HG03520 (cell line): ENCODE data around the gene DOK7.
"Not testable (repeated sequence)": the region's sequence is repeated elsewhere in the genome, so short reads cannot be mapped to it uniquely, and the experiment has no call there.

Experiments
- ATAC-seq: cut with Tn5 transposase; IDR thresholded peaks from one replicate; pipeline ENCODE4 v1.9.1; 2021; ENCODE audit warnings: mild to moderate bottlenecking, moderate library complexity; ENCODE audit not compliant: unreplicated experiment

Gene DOK7

DNA sequence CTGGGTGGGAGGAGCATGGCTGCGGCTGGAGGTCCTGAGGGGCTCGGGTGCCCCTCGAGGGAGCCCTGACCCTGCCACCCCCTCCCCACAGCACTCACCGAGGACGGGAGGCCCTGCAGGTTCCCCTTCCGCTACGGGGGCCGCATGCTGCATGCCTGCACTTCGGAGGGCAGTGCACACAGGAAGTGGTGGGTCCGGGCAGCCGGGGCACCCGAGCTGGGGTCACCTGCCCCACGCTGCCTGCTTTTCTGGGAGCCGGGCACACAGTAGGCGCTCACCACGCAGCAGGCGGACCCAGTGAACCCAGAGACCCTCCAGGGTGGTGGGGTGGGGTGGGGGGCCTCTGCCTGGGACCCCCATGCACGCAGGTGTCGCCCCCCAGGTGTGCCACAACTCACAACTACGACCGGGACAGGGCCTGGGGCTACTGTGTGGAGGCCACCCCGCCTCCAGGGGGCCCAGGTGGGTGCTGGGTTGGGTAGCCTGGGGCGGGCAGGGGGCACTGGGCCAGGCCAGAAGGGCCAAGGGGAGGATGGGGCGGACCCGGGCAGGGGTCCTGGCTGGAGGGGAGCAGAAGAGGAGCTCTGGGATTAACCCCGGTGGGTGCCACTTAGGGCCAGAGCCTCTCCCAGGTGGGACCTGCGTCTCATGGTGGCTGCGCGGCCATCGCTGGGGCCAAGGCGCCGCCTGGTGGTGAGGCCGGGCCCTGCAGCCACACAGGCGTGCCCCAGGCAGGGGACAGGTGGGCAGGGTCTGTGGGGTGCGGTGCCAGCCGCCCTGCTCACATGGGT lies 20.0 kb upstream of the DOK7 start:
- peak; percentile 59 for ATAC-seq

DNA sequence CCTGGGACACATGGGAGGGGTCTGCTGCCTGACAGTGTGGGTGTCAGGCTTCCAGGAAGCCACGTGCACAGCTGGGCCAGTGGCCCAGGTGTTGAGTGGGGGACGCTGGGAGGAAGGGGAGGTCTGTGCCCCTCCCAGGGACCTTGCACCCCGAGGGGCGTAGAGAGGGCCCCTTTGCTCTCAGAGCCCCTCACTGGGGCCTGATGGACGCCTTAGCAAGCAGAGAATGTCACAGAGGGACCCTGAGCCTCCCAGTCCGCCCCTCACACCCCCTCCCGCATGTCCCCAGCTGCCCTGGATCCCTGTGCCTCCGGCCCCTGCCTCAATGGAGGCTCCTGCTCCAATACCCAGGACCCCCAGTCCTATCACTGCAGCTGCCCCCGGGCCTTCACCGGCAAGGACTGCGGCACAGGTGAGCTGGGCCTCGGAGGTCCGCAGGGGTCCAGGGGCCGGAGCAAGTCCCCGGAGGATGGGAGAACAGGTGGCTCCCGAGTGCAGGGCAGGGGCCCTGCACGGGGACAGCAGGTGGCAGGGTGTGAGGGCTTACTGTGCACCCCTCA lies 19.3 kb upstream of the DOK7 start:
- no peak for ATAC-seq

DNA sequence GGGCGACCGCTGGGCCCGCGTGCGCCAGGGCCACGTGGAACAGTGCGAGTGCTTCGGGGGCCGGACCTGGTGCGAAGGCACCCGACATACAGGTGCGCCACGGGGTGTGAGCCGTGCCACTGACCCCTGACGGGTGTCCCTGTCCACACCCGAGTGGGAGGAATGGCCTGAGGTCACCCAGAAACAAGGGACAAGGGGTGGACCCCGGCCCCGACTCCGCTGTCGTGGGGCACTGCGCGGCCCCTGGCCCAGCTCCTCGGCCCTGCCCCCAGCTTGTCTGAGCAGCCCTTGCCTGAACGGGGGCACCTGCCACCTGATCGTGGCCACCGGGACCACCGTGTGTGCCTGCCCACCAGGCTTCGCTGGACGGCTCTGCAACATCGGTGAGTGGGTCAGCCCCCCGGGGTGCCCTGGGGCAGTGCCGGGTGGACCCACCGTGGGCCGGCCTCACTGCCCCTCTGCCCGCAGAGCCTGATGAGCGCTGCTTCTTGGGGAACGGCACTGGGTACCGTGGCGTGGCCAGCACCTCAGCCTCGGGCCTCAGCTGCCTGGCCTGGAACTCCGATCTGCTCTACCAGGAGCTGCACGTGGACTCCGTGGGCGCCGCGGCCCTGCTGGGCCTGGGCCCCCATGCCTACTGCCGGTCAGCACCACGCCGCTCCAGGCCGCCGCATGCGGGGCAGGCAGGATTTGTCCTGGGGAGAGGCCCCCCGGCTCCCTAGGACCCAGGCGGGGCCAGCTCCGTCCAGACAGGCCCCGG lies 18.6 kb upstream of the DOK7 start:
- ATAC-seq, result no peak

DNA sequence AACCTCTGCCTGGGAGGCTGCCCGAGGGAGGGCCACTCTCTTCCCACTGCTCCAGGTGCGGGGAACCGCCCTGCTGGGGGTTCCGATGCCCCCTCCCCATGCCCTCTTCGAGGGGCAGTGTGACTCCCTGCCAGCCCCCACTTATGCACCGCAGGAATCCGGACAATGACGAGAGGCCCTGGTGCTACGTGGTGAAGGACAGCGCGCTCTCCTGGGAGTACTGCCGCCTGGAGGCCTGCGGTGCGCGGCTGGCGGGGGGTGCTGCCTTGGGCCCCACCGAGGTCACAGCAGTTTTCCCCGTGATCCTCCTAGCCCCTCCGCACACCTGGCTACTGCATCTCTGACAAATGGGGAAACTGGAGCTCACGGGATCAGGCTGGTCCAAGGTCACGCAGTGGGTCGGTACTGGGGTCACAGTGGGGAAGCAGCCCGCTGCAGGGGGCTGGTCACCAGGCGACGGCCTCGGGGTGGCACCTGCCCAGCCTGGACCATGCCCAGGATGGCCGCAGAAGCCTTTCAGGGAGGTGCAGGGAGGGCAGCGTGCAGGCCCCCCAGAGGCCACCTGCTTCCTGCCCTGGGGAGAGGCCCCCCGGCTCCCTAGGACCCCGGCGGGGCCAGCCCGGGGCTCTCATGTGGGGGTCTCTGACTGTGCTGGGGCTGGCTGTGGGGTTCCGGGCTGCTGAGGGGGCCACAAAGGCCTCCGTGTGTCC lies 17.8 kb upstream of the DOK7 start:
- no peak for ATAC-seq

DNA sequence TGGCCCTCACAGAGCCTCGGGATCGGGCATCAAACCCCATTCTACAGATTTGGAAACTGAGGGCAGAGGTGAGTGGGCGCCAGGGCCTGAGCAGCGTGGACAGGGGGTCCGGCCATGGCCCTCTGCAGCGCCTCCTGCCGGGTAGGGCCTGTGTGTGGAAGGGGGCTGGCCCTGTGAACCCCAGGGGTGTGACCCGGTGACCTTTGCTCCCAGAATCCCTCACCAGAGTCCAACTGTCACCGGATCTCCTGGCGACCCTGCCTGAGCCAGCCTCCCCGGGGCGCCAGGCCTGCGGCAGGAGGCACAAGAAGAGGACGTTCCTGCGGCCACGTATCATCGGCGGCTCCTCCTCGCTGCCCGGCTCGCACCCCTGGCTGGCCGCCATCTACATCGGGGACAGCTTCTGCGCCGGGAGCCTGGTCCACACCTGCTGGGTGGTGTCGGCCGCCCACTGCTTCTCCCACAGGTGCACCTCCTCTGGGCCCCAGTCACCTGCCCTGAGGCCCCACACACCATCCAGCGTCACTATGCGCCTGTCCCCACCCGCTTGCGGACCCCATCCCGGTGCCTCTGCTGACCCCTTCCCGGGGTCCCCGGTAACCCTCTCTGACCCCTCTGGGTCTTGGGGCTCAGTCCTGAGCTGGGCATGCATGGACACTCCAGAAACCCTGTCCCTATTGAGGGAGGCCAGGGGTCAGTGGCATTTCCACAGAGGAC lies 17.1 kb upstream of the DOK7 start:
- ATAC-seq, result no peak

DNA sequence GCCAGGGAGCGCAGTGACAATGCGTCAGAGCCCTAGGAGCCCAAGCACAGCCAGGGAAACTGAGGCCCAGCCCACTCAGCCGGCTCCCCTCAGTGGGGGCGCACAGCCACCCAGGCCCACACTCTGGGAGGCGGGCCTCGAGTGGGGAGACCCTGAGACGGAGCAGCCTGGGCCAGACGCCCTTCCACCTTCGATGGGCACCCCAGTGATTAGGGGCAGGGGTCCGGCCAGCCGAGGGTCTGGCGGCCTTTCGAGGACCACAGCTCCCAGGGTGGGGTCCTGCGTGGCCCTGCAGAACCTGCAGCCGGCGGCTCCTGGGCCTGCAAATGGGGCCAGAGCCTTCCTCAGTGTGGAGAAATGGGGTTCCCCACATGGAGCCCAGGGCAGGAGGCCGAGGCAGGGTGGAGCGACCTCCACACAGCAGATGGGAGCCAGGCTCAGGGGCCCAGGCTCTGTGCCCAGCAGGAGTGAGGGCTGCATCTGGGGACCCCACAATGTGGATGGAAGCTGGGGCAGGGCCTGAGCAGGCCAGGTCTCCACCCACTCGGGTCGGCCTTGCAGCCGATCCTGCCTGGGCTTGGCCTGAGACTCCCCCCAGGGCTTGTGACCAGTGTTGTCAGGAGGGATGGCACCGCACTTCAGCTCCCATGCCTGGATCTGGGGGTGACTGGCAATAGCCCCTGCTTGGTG lies 16.3 kb upstream of the DOK7 start:
- ATAC-seq, result no peak

DNA sequence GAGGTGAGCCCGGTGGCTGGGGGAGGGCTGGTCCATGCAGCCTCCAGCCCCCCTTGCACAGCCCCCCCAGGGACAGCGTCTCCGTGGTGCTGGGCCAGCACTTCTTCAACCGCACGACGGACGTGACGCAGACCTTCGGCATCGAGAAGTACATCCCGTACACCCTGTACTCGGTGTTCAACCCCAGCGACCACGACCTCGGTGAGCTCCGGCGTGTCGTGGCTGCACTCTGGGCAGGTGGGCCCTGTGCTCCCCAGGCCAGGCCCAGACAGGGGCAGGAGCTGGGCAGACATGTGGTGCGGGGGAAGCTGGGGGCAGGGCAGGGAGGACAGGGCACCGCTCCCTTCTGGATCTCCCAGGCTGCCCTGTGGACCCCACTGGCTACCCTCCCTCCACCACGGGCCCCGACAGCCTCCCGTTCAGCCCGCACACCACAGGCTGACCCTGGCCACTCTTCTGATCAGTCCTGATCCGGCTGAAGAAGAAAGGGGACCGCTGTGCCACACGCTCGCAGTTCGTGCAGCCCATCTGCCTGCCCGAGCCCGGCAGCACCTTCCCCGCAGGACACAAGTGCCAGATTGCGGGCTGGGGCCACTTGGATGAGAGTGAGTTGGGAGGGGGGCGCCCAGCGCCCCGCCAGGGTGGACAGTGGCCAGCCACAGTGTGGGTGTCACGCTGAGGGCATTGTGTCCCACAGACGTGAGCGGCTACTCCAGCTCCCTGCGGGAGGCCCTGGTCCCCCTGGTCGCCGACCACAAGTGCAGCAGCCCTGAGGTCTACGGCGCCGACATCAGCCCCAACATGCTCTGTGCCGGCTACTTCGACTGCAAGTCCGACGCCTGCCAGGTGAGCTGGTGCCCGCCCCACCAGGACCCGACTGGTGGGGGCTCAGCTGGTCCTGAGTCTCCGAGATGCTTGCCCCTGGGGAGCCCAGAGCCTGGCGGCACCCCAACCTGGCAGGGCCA lies 15.4 kb upstream of the DOK7 start:
- ATAC-seq, result no peak

DNA sequence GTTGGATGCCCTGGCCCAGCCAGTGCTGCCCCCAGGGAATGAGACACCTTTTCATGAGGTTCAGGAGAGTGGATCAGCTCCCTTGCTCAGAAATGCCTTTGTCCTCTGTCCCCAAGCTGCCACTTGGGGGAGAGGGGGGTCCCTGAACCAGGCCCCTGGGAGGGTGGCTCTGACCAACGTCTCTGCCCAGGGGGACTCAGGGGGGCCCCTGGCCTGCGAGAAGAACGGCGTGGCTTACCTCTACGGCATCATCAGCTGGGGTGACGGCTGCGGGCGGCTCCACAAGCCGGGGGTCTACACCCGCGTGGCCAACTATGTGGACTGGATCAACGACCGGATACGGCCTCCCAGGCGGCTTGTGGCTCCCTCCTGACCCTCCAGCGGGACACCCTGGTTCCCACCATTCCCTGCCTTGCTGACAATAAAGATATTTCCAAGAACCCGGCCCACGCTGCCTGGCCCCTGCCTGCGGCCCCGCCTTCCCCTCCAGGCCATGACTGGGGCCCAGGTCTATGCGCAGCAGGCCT lies 14.0 kb upstream of the DOK7 start:
- ATAC-seq, result no peak

DNA sequence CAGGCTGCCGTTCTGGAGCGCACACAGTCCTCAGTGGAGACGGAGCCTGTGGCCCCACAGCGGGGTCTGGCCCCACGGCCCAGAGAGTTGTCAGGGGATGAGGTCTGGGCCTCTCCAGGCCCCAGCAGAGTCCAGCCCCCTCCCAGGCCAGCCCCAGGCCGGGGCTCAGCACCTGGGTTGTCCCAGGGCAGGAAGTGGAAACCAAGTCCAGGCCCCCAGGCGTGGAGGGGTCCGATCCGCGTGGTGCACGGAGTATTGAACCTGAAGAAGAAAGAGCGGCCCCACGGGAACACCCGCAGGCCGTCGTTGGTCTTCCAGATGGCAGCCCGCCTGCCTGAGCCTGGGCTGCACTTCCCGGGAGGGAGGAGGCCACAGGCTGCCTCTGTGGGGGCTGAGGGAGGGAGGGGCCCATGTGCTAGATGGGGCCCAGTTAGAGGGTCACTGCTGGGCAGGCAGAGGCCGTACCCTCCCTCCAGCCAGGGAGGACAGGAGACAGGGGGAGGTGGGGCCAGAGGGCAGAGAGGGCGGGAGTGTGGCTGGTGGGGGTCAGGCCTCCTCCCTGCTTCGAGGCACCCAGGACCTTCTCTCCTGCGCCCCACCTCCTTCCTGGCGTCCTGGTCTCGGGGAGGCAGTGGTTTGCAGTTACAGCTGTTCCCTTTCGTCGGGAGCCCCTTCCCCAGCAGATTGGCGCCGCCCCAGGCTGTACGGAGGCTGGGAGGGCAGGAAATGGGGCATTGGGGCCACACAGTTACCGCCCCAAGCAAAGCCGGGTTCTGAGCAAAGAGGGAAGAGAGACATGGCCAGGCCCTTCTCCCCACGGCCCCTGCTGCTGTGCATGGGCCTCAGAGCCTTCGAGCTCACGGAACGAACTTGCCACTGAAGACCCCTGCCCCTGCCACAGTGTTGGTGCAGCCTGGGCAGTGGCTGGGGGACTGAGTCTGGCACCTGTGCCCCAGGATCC lies 13.3 kb upstream of the DOK7 start:
- ATAC-seq, result no peak

DNA sequence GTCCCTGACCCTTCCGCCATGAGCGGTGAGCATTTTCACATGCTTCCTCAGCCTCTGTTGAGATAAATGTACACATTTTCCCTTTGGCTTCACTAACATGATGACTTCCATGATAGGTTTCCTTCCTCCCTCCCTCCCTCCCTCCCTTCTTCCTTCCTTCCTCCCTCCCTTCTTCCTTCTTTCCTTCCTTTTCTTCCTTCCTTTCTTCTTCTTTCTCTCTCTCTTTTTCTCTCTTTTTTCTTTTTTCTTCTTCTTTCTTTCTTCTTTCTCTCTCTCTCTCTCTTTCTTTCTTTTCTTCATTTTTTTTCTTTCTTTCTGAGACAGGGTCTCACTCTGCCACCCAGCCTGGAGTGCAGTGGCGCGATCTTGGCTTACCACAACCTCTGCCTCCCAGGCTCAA lies 12.5 kb upstream of the DOK7 start:
- no peak for ATAC-seq

DNA sequence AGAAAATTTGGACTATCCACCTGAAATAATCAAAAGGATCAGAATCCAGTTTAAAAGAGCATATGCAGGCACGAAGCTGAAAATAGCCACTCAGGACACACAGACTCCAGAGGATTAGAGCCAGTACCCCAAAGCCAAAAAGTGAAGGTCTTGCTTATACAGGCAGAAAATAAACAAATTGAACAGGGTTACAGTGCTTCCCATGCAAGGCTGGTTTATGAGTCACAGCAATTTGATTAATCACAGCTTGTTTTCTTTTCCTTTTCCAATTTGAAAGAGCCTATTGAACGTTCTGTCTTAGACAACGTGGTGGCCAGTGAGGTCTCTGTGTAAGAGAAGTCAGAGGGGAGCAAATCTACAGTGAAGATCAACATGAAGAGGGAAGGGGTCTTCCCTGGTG lies 11.2 kb upstream of the DOK7 start:
- ATAC-seq, result no peak

DNA sequence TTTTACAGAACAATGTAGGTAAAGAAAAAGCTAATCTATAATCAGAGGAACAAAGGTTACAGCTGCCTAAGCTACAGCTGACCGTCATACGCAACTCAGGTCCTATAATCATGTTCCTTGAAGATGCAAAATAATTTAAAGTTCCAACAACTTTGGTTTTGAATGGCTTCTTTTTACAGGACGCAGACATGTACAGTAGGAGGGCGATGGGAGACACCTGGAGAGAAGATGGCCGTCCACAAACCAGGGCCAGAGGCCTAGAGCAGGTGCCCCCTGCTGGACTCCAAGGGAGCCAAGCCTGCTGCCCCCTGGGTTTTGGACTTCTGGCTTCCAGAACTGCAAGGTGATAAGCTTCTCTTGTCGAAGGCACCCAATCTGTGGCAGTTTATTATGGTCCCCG lies 10.7 kb upstream of the DOK7 start:
- ATAC-seq, result no peak

DNA sequence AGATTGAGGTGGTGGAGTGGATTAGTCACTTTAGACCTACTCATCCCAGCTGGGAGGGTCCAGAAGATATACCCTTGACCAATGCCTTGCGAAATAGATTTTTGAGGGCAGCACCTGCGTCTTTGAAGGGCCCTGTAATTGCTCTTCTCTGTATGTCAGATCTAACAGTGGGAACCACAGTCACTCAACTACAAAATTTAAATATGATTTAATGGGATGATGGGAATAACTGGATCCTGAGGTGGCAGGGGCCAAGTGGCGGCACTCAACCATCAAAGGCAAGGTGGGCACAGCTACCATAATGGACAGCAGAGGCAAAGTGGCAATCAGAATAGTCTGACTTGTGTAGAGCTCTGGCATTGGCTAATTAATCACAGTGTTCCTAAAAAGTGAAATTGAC lies 7.5 kb upstream of the DOK7 start:
- ATAC-seq, result not testable (repeated sequence)

DNA sequence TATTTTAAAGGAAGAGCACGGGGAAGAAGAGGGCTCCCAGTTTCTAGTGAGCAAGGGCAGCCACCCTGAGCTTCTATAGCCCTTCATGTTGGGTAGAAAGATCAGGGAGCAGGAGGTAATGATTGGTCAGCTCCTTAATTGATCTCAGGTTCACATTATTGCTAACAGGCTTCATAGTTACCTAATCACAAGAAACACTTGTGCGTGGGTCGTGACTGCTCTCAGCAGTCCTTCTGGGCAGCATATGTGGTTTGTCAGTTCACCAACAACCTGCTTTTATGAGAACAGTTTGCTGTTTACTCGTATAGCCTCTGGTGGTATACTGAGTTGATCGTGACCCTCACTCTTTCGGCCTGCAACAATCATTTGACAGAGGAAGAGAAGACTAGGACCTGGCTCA lies 4.7 kb upstream of the DOK7 start:
- no peak for ATAC-seq

DNA sequence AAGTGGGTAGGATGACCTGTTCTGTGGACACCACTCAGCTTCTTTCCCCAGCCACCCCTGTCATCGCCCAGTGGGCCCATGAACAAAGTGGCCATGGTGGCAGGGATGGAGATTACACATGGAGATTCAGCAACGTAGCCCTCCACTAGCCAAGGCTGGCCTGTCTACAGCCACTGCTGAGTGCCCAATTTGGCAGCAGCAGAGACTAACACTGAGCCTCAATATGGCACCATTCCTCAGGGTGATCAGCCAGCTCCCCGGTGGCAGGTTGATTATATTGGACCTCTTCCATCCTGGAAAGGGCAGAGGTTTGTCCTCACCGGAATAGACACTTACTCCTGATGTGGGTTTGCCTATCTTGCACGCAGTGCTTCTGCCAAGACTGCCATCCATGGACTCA lies 4.0 kb upstream of the DOK7 start:
- not testable (repeated sequence) for ATAC-seq

DNA sequence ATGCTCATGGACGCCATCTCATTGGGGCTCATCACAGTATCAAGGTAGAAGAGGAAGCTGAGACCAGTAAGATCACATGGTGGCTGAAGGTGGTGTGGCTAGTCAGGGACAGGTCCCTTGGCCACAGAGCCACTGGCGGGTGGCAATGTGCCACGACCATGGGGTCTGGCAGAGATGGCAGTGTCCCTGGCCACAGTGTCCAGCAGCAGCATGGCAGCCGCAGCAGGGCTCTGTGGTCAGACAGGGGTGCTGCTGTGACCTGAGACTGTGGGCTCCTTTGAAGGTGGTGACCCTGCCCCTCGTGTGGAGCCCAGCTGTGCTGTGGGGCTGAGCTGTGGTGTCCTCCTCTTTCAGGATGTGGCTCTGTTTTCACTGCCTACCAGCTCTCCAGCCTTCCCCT lies 2.2 kb upstream of the DOK7 start:
- ATAC-seq, result no peak

DNA sequence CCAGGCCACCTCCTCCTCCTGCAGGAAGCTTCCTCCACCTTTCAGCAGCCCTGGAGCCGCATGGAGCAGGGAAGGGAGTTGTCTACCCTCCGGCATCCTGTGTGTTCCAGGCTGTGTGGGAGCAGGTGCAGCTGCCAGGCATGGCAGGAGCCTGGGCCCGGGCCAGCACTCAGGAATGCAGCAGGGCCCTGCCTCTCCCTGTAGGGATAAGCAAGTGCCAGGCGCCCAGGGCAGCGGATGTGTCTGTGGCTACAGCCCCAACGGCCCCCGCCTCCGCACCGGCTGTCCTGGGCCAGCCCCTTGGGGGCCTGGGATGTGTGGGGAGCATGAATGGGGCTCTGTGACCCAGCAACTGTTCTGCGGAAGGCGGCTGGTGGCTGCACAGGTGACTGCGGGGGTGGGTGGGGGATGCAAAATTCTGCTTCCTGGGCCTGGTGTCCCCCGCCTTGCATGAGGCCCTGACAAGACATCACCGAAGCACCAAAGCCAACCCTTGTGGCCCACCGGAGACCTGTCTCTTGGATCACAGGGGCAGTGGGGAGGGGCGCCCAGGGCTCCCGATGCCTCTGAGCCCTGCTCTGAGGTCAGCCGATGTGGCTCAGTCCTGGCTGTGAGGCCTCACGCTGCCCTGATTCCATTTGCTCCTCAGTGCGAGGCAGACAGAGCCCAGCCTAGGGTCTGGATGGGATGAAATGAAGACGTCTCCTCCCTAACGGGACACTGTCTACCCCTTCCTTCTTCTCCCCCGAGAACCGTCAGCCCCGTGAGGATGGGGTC lies 1.4 kb upstream of the DOK7 start:
- ATAC-seq, result no peak
